PC-3 (cell line): ENCODE results near the gene F13A1.

ENCODE experiments used
- CTCF ChIP-seq: fragments of 300-600 bp; sonication (generic); conservative IDR thresholded peaks from 2 replicates; pipeline ENCODE4 v1.5.1; 2017; ENCODE audit warnings: antibody characterized with exemption, low read depth, mild to moderate bottlenecking, low read length
- EZH2 ChIP-seq: fragments of 300-600 bp; sonication (generic); IDR thresholded peaks from one replicate; pipeline ENCODE4 v1.6.1; 2017; ENCODE audit warnings: antibody characterized with exemption, mild to moderate bottlenecking, low read length; ENCODE audit not compliant: unreplicated experiment

- no peak for TF ChIP-seq CTCF
- TF ChIP-seq EZH2, result no peak
These were observed 5.9 kb downstream of the F13A1 start for GRCh38 chr6:6314596-6314995.
